ENCODE measurements around the gene PPL. TPM values are rescaled to one million over a fixed set of nuclear protein-coding genes. Genes with fewer than 3 reads are reported as not detected.
"Not testable (repeated sequence)": the region's sequence is repeated elsewhere in the genome, so short reads cannot be mapped to it uniquely, and the experiment has no call there.

Gene PPL
- total and polyA plus RNA-seq, 8 donors = 5.8 to 98.8 (median 22.8) TPM

GRCh38 chr16:4968879-4969483 lies 32.0 kb upstream of the PPL start:
- intact Hi-C loops (cut with DNase I; ENCODE audit: low total_unique reads) = no loop called here
- TF ChIP-seq POLR2AphosphoS5 (IDR thresholded peaks at IDR 0.05) = no peak
- no peak for TF ChIP-seq POLR2A (IDR thresholded peaks at IDR 0.05)
- no peak for TF ChIP-seq CTCF (IDR thresholded peaks at IDR 0.05)
- no peak for TF ChIP-seq EP300 (IDR thresholded peaks at IDR 0.05)
- Histone ChIP-seq H3K4me1 (no peaks in the 10 kb centered on the region), H3K9me3 (no peaks in the 10 kb centered on the region), H3K4me3 (no peak overlapping the region), H3K27ac (no peak overlapping the region), H3K27me3 (no peaks in the 10 kb centered on the region), H3K36me3 (no peaks in the 10 kb centered on the region)
- 71 to 83% (median 77%) methylated on average over 13 of the region's 13 CpGs for WGBS, 5 donors
- DNase-seq = no peak

- H3K9me3 ChIP-seq; H3K36me3 ChIP-seq; H3K4me3 ChIP-seq; DNase-seq; H3K27me3 ChIP-seq; intact Hi-C loops (cut with DNase I; ENCODE audit: low total_unique reads); H3K27ac ChIP-seq; H3K4me1 ChIP-seq: not testable (repeated sequence)
- 80 to 96% (median 87%) methylated on average over 12 of the region's 12 CpGs for WGBS, 5 donors
Observed at GRCh38 chr16:4968278-4968677, 31.3 kb upstream of the PPL start.

- WGBS, 5 donors = 60 to 87% (median 81%) methylated on average over 8 to 10 of the region's 10 CpGs
- H3K36me3 ChIP-seq = no peaks in the 10 kb centered on the region
- no peak overlapping the region for H3K4me3 ChIP-seq
- intact Hi-C loops (cut with DNase I; ENCODE audit: low total_unique reads) = no loop called here
- no peaks in the 10 kb centered on the region for H3K9me3 ChIP-seq
- no peak for TF ChIP-seq EP300 (IDR thresholded peaks at IDR 0.05)
- TF ChIP-seq POLR2AphosphoS5 (IDR thresholded peaks at IDR 0.05) = no peak
- TF ChIP-seq CTCF (IDR thresholded peaks at IDR 0.05) = no peak
- TF ChIP-seq POLR2A (IDR thresholded peaks at IDR 0.05) = no peak
- no peaks in the 10 kb centered on the region for H3K27me3 ChIP-seq
- no peak for DNase-seq
- H3K27ac ChIP-seq = no peak overlapping the region
- no peaks in the 10 kb centered on the region for H3K4me1 ChIP-seq
Observed at GRCh38 chr16:4966736-4967453, 29.9 kb upstream of the PPL start.

- H3K27me3 ChIP-seq; DNase-seq; H3K4me3 ChIP-seq; intact Hi-C loops (cut with DNase I; ENCODE audit: low total_unique reads); H3K4me1 ChIP-seq; H3K9me3 ChIP-seq; H3K27ac ChIP-seq; H3K36me3 ChIP-seq: not testable (repeated sequence)
- 83 to 93% (median 88%) methylated on average over 7 of the region's 7 CpGs for WGBS, 5 donors
Observed at GRCh38 chr16:4963527-4963926, 26.6 kb upstream of the PPL start.

- no peaks in the 10 kb centered on the region for H3K9me3 ChIP-seq
- WGBS, 5 donors = 54 to 70% (median 59%) methylated on average over 7 of the region's 7 CpGs
- intact Hi-C loops (cut with DNase I; ENCODE audit: low total_unique reads) = no loop called here
Observed at GRCh38 chr16:4962716-4963115, 25.8 kb upstream of the PPL start.

More at GRCh38 chr16:4962716-4963115, 25.8 kb upstream of the PPL start:
- no peak for TF ChIP-seq CTCF (IDR thresholded peaks at IDR 0.05)
- TF ChIP-seq POLR2A (IDR thresholded peaks at IDR 0.05) = no peak
- TF ChIP-seq EP300 (IDR thresholded peaks at IDR 0.05) = no peak
- TF ChIP-seq POLR2AphosphoS5 (IDR thresholded peaks at IDR 0.05) = no peak
- Histone ChIP-seq H3K4me3 (no peak overlapping the region), H3K4me1 (peaks cover 6 to 16% (median 14%) of the 10 kb centered on the region in 4 donors), H3K36me3 (no peaks in the 10 kb centered on the region), H3K27ac (no peak overlapping the region), H3K27me3 (no peaks in the 10 kb centered on the region)
- DNase-seq = no peak
